Adrenal gland (tissue), 12 donors: ENCODE measurements around the gene QRICH2. TPM values are rescaled to one million over a fixed set of nuclear protein-coding genes. Genes with fewer than 3 reads are reported as not detected.

Source experiments
- DNase-seq, 7 donors: peaks; one replicate each; pipeline ENCODE4 v3.0.0-alpha.2; 2019 to 2020
- H3K27ac ChIP-seq, 5 donors: fragments of 200-600 bp; sonication (generic) in 4 of 5; 1 replicate in 3 of 5; 2 replicates in 2 of 5; pipeline versions ENCODE4 v1.5.1 to v1.8.0; 2016 to 2020; ENCODE audit warnings: mild to moderate bottlenecking in 1 of 5
- H3K27me3 ChIP-seq: fragments of 200-600 bp; 2 replicates; pipeline ENCODE4 v1.8.0; 2021
- H3K36me3 ChIP-seq, 2 donors: fragments of 200-600 bp; replicated peaks in 1 of 2; 1 replicate in 1 of 2; 2 replicates in 1 of 2; pipeline versions ENCODE4 v1.5.1 to v1.8.0; 2018 to 2022
- H3K4me1 ChIP-seq, 2 donors: fragments of 200-600 bp; replicated peaks in 1 of 2; 1 replicate in 1 of 2; 2 replicates in 1 of 2; pipeline versions ENCODE4 v1.5.1 to v1.8.0; 2018 to 2021
- H3K4me3 ChIP-seq, 4 donors: fragments of 200-600 bp; sonication (generic) in 3 of 4; one replicate each; pipeline ENCODE4 v1.5.1; 2016 to 2018
- H3K9me3 ChIP-seq, 3 donors: fragments of 200-600 bp; sonication (generic) in 1 of 3; replicated peaks in 1 of 3; 1 replicate in 2 of 3; 2 replicates in 1 of 3; pipeline versions ENCODE4 v1.5.1 to v1.8.0; 2016 to 2021
- POLR2A ChIP-seq, 2 donors: fragments of 450-650 bp; IDR thresholded peaks; one replicate each; pipeline ENCODE4 v1.6.1; 2017; ENCODE audit warnings: antibody characterized with exemption in 2 of 2, mild to moderate bottlenecking in 2 of 2, moderate library complexity in 1 of 2
- WGBS, 4 donors: extraction: QIAGEN DNeasy Blood & Tissue Kit in 2 of 4; methylation state at CpG; one replicate each; pipeline versions ENCODE4 v1.1.5 to v1.1.7; 2013 to 2017; 5-methylcytosine and 5-hydroxymethylcytosine counted together
- intact Hi-C, 2 donors: fragments of 100-400 bp; cut with DNase I; formaldehyde crosslinking; loops; one replicate each; pipeline versions ENCODE4 v1.14.1 to v1.15.0; 2022 to 2023
- polyA plus RNA-seq, 3 donors: library from polyadenylated mRNA; stranded (reverse); fragments of 200-250 nt in 2 of 3; fragments of 350-450 nt in 1 of 3; fragmentation: Illumina TruSeq in 1 of 3; extraction: RNeasy Lipid Tissue Mini Kit (QIAGEN cat#74804) in 1 of 3; gene quantifications; one replicate each; pipeline ENCODE4 v1.2.3, GENCODE V29; 2013 to 2014
- total RNA-seq, 9 donors: library from RNA; depleted of rRNA in 4 of 9; stranded (reverse); fragments of >200 nt in 4 of 9; fragments of 120-200 nt in 1 of 9; fragmentation: NEBNext Ultra II Directional in 1 of 9; extraction: Animal tissue kit (Norgen Biotek cat#: 25700) in 1 of 9; gene quantifications; one replicate each; pipeline versions ENCODE4 v1.1.0 to v1.2.4, GENCODE V29; 2013 to 2023
- TF ChIP-seq, protein P1 (sequence below), 6 experiments: fragments of 450-650 bp in 4 of 6; fragments of 200-600 bp in 2 of 6; sonication (generic) in 1 of 6; IDR thresholded peaks; 1 replicate in 5 of 6; 2 replicates in 1 of 6; pipeline versions ENCODE4 v1.5.1 to v1.8.0; 2016 to 2021; ENCODE audit warnings: antibody characterized with exemption in 6 of 6, mild to moderate bottlenecking in 2 of 6, moderate library complexity in 1 of 6
- donor health status: healthy with polysubstance abuse.
- donor health status: Bipolar disorder and iron deficiency.
- donor health status: DM: yes; HTN: yes; CAD: no.
- donor health status: DM: no; HTN: no; CAD: no.
- donor health status: DM: no; HTN: no; CAD: no.
- donor health status: DM: yes; HTN: yes; CAD: no.

The QRICH2 gene
- total and polyA plus RNA-seq, 12 donors: 0.09 to 14.2 (median 1.4) TPM

DNA sequence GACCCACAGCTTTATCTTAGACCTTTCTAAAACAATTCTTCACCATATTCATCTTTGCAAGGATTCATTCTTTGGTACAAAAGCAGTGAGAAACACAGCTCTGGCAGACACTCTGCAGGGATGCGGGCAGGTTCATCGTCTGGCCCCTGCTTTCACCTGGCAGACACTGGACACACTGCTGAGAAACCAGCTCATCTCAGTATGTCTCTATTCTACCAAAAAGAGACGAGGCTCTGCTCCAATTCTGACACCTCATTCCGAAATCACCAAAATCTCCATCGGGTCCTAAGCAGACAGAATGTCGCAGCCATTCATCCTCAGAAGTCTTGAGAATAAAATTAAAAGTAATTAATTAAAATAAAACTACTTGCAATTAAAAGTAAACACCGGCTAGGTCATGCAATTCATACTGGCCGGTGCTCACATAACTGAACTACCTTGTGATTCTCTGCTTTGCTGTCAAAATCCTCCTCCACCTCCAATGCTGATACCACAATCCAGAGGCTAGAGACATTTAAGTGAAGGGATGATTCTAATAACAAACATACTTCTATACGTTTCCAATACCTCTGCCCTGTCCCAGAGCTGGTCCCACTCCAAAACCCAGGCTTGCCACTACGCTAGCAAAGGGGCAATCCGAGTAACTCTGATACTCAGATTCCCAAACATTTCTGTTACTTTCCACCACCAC, 69.1 kb downstream of the QRICH2 start:
- Histone ChIP-seq H3K4me3 (no peak overlapping the region), H3K4me1 (peaks cover 11 to 15% of the 10 kb centered on the region in 2 donors), H3K27ac (no peak overlapping the region), H3K36me3 (no peaks in the 10 kb centered on the region), H3K9me3 (no peaks in the 10 kb centered on the region), H3K27me3 (no peaks in the 10 kb centered on the region)
- peak in 1 of 7 donors; percentile 48 for DNase-seq
- WGBS, 4 donors: 57 to 71% (median 67%) methylated on average over 11 of the region's 11 CpGs
- intact Hi-C loops: no loop called here
- no peak for TF ChIP-seq POLR2A (IDR thresholded peaks at IDR 0.05)
- TF ChIP-seq, protein P1, sequence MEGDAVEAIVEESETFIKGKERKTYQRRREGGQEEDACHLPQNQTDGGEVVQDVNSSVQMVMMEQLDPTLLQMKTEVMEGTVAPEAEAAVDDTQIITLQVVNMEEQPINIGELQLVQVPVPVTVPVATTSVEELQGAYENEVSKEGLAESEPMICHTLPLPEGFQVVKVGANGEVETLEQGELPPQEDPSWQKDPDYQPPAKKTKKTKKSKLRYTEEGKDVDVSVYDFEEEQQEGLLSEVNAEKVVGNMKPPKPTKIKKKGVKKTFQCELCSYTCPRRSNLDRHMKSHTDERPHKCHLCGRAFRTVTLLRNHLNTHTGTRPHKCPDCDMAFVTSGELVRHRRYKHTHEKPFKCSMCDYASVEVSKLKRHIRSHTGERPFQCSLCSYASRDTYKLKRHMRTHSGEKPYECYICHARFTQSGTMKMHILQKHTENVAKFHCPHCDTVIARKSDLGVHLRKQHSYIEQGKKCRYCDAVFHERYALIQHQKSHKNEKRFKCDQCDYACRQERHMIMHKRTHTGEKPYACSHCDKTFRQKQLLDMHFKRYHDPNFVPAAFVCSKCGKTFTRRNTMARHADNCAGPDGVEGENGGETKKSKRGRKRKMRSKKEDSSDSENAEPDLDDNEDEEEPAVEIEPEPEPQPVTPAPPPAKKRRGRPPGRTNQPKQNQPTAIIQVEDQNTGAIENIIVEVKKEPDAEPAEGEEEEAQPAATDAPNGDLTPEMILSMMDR (IDR thresholded peaks at IDR 0.05): no peak

DNA sequence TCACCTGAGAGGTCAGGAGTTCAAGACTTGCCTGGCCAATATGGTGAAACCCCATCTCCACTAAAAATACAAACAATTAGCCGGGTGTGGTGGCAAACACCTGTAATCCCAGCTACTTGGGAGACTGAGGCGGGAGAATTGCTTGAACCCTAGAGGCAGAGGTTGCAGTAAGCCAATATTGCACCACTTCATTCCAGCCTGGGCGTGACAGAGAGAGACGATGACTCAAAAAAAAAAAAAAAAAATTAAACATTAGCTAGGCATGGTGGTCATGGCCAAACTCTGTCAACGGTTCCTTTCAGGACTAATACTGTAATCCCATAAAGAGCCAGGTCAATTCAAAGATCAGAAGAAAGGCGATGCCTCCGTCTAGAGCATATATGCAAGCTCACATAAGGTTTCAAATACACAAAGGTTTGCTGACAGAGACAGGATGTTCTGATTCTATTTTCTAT, 70.2 kb downstream of the QRICH2 start:
- no peaks in the 10 kb centered on the region for H3K9me3 ChIP-seq
- no peak for DNase-seq
- H3K36me3 ChIP-seq: no peaks in the 10 kb centered on the region
- peaks cover 11 to 15% of the 10 kb centered on the region in 2 donors for H3K4me1 ChIP-seq
- H3K27me3 ChIP-seq: no peaks in the 10 kb centered on the region
- H3K27ac ChIP-seq: no peak overlapping the region
- 84 to 88% (median 86%) methylated on average over 7 of the region's 7 CpGs for WGBS, 4 donors
- no peak for TF ChIP-seq POLR2A (IDR thresholded peaks at IDR 0.05)
- TF ChIP-seq, protein P1 (IDR thresholded peaks at IDR 0.05): no peak
- intact Hi-C loops: no loop called here
- no peak overlapping the region for H3K4me3 ChIP-seq

DNA sequence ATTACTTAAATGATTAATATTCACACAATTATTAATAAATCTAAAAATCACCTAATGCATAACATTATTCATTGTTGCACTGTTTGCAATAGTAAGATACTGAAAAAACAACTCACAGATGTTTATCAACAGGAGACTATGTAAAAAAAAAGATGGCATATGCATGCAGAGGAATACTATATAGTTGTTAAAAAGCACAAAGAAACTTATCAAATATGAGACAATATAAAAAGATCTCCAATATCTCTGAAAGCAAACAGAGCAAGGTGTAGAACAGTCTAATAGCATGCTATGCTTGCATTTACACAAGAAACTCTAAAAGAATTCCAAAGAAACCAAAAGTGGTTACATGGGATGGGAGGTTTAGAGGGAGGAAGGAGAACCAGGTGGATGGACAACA, 71.5 kb downstream of the QRICH2 start:
- DNase-seq: no peak
- TF ChIP-seq POLR2A (IDR thresholded peaks at IDR 0.05): no peak
- TF ChIP-seq, protein P1 (IDR thresholded peaks at IDR 0.05): no peak
- H3K36me3 ChIP-seq: no peaks in the 10 kb centered on the region
- no peaks in the 10 kb centered on the region for H3K9me3 ChIP-seq
- H3K4me1 ChIP-seq: peaks cover 11 to 14% of the 10 kb centered on the region in 2 donors
- H3K27me3 ChIP-seq: no peaks in the 10 kb centered on the region
- H3K4me3 ChIP-seq: no peak overlapping the region
- intact Hi-C loops: no loop called here
- no peak overlapping the region for H3K27ac ChIP-seq

DNA sequence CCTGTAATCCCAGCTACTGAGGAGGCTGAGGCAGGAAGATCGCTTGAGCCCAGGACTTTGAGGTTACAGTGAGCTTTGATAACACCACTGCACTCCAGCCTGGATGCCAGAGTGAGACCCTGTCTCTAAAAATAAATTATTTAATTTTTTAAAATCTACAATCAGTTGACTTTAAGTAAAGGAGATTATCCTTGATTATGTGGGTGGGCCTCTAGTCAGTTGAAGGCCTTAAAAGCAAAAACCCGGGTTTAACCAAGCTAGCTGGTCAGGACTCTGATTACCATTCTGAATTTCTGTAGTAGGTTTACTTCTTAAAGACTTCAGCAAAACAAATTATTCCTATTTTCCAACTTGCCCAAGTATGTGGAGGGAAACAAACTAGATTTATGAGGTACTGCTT, 72.2 kb downstream of the QRICH2 start:
- 89 to 100% (median 97%) methylated on average over 2 of the region's 2 CpGs for WGBS, 4 donors
- intact Hi-C loops: no loop called here
- TF ChIP-seq, protein P1 (IDR thresholded peaks at IDR 0.05): no peak
- TF ChIP-seq POLR2A (IDR thresholded peaks at IDR 0.05): no peak

More for the DNA sequence above, 72.2 kb downstream of the QRICH2 start:
- no peaks in the 10 kb centered on the region for H3K36me3 ChIP-seq
- no peak overlapping the region for H3K27ac ChIP-seq
- no peaks in the 10 kb centered on the region for H3K27me3 ChIP-seq
- no peaks in the 10 kb centered on the region for H3K9me3 ChIP-seq
- peaks cover 6 to 7% of the 10 kb centered on the region in 2 donors for H3K4me1 ChIP-seq
- no peak overlapping the region for H3K4me3 ChIP-seq
- DNase-seq: no peak
